ENCODE results near the gene HTR2A. TPM values are rescaled to one million over a fixed set of nuclear protein-coding genes. Genes with fewer than 3 reads are reported as not detected.
A peak's percentile ranks its signal among the peaks of the same experiment; 100 is the strongest.

HTR2A gene
- total and polyA plus RNA-seq, 10 of the 15 experiments (the other 5 are each of a cell fraction or from before 2014, with no cell fraction given) = not detected

DNA sequence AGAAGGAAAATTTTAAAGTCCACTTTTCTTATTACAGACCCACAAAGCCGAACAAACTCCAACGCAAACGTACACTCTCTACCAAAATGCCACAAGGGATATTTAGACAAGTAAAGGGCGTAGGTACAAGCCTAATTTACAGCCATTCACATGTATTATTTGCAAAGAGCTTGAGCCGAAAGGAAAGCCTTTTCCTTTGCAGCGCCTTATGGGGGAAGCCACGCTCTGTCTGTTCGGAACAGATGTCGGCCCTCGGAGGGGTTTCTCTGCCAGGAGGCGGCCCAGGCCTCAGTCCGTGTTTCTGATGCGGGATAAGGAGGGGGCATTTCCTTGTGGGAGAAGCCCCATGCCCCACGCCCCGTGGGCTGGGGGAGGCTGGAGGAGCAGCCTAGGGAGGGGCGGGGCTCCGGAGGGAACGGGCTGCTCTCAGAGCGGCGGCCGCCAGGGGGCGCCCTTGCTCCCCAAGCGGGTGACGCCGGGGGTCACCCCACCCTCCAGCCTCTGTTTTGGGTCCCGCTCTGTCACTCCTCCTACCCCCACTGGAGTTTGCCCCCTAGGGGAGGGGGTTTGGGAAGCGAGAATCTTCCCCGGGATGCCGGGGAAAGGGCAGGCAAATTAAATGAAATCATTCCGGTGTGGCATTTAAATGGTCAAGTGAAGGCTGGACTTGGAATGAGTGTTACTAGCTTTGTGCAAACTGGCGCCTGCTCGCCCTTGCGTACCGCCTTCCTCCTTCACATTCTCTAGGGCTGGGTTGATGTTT is 2.9 kb downstream of the HTR2A start:
- H3K9me3 ChIP-seq (replicated peaks; ENCODE audit: control insufficient read depth, insufficient read depth, low read length) = no peaks in the 10 kb centered on the region
- in situ Hi-C loops (cut with MboI) = loop anchor here (10.0 kb wide), 1 partner anchor 881 kb away; no protein-coding TSS in a partner anchor
- intact Hi-C loops (cut with micrococcal nuclease; ENCODE audit: unreplicated experiment) = loop anchor here (2.0 to 10.0 kb wide), 4 partner anchors 62 to 881 kb away; no protein-coding TSS in a partner anchor
- no peaks in the 10 kb centered on the region for H3K79me2 ChIP-seq (ENCODE audit: control insufficient read depth, insufficient read depth, low read length)
- H3K36me3 ChIP-seq (ENCODE audit: control insufficient read depth in 2 of 2, insufficient read depth in 2 of 2, low read length in 1 of 2) = no peaks in the 10 kb centered on the region
- peak; percentile 99 for ATAC-seq
- peak overlapping the region; percentile 88 for H2AFZ ChIP-seq (ENCODE audit: control insufficient read depth, low read depth, low read length)
- H3K27ac ChIP-seq (ENCODE audit: control insufficient read depth, insufficient read depth) = no peak overlapping the region
- CTCF ChIA-PET = interaction anchor here (0.6 to 2.2 kb wide), 21 partner anchors 7 to 882 kb away, joined by 3 to 11 read pairs (median 4); no protein-coding TSS in a partner anchor
- peak overlapping the region; percentile 77 for H3K4me2 ChIP-seq (ENCODE audit: control insufficient read depth, insufficient read depth)
- H3K4me3 ChIP-seq = peak overlapping the region; percentile 70
- no TSS peak for BruUV-seq (replicated peaks)
- peak; percentile 11 for DNase-seq (ENCODE audit: low read depth, low spot score)
- peak; percentile 78 for FAIRE-seq
- POLR2A ChIA-PET = no interaction called here
- H3K4me1 ChIP-seq (ENCODE audit: control insufficient read depth, insufficient read depth, low read length) = no peaks in the 10 kb centered on the region
- no peak overlapping the region; the same call in 1 of the 2 replicates for H3K9ac ChIP-seq (ENCODE audit: control insufficient read depth, insufficient read depth, low read length)
- RAD21 ChIA-PET (ENCODE audit: unreplicated experiment) = interaction anchor here (1.1 to 1.6 kb wide), 2 partner anchors 68 to 566 kb away, joined by 3 to 5 read pairs; no protein-coding TSS in a partner anchor
- SMC1A ChIA-PET (ENCODE audit: uncharacterized antibody, unreplicated experiment) = interaction anchor here (1.3 kb wide), 2 partner anchors 9 to 882 kb away, joined by 3 read pairs; no protein-coding TSS in a partner anchor
- peaks cover 4 to 6% of the 10 kb centered on the region in 2 experiments; a peak in 3 of 4 replicates for H3K27me3 ChIP-seq (replicated peaks in 1 of 2; ENCODE audit: control insufficient read depth in 2 of 2, insufficient read depth in 2 of 2, low read length in 1 of 2)
- 2% methylated on average over 32 of the region's 34 CpGs for WGBS (ENCODE audit: insufficient coverage, insufficient replicate concordance, low lambda C conversion rate, missing lambda C conversion rate)
- no peaks in the 10 kb centered on the region for H4K20me1 ChIP-seq (ENCODE audit: control insufficient read depth, insufficient read depth)
- TF ChIP-seq, protein P1, sequence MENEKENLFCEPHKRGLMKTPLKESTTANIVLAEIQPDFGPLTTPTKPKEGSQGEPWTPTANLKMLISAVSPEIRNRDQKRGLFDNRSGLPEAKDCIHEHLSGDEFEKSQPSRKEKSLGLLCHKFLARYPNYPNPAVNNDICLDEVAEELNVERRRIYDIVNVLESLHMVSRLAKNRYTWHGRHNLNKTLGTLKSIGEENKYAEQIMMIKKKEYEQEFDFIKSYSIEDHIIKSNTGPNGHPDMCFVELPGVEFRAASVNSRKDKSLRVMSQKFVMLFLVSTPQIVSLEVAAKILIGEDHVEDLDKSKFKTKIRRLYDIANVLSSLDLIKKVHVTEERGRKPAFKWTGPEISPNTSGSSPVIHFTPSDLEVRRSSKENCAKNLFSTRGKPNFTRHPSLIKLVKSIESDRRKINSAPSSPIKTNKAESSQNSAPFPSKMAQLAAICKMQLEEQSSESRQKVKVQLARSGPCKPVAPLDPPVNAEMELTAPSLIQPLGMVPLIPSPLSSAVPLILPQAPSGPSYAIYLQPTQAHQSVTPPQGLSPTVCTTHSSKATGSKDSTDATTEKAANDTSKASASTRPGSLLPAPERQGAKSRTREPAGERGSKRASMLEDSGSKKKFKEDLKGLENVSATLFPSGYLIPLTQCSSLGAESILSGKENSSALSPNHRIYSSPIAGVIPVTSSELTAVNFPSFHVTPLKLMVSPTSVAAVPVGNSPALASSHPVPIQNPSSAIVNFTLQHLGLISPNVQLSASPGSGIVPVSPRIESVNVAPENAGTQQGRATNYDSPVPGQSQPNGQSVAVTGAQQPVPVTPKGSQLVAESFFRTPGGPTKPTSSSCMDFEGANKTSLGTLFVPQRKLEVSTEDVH (IDR thresholded peaks at IDR 0.05; ENCODE audit: low read depth, partially characterized antibody) = no peak
- TF ChIP-seq SMC3 (IDR thresholded peaks at IDR 0.05; ENCODE audit: borderline replicate concordance, low read length) (peak; percentile 73), SMARCA5 (IDR thresholded peaks at IDR 0.05) (no peak), NBN (IDR thresholded peaks at IDR 0.05) (no peak), YY1 (IDR thresholded peaks at IDR 0.05; ENCODE audit: low read depth, low read length) (peak; percentile 52; the same call in 1 of the 2 replicates), CREB1 (IDR thresholded peaks at IDR 0.05; ENCODE audit: low read depth) (no peak), SMAD1 (IDR thresholded peaks at IDR 0.05; ENCODE audit: low read depth, partially characterized antibody) (no peak), GABPA (IDR thresholded peaks at IDR 0.05; ENCODE audit: low read depth) (no peak), NFYB (IDR thresholded peaks at IDR 0.05; ENCODE audit: insufficient read depth, low read depth, low read length) (no peak), KLF5 (IDR thresholded peaks at IDR 0.05; ENCODE audit: partially characterized antibody) (no peak), LARP7 (IDR thresholded peaks at IDR 0.05) (0 out of 2 replicates have a peak, but pooled peaks have one; percentile 37), RAD21 (IDR thresholded peaks at IDR 0.05; ENCODE audit: insufficient read depth, low read depth, low read length) (peak; percentile 62), ZNF207 (IDR thresholded peaks at IDR 0.05; ENCODE audit: borderline replicate concordance) (no peak)
- TF ChIP-seq, protein P2, sequence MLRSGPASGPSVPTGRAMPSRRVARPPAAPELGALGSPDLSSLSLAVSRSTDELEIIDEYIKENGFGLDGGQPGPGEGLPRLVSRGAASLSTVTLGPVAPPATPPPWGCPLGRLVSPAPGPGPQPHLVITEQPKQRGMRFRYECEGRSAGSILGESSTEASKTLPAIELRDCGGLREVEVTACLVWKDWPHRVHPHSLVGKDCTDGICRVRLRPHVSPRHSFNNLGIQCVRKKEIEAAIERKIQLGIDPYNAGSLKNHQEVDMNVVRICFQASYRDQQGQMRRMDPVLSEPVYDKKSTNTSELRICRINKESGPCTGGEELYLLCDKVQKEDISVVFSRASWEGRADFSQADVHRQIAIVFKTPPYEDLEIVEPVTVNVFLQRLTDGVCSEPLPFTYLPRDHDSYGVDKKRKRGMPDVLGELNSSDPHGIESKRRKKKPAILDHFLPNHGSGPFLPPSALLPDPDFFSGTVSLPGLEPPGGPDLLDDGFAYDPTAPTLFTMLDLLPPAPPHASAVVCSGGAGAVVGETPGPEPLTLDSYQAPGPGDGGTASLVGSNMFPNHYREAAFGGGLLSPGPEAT (IDR thresholded peaks at IDR 0.05; ENCODE audit: low read depth) = no peak
- TF ChIP-seq, protein P3, sequence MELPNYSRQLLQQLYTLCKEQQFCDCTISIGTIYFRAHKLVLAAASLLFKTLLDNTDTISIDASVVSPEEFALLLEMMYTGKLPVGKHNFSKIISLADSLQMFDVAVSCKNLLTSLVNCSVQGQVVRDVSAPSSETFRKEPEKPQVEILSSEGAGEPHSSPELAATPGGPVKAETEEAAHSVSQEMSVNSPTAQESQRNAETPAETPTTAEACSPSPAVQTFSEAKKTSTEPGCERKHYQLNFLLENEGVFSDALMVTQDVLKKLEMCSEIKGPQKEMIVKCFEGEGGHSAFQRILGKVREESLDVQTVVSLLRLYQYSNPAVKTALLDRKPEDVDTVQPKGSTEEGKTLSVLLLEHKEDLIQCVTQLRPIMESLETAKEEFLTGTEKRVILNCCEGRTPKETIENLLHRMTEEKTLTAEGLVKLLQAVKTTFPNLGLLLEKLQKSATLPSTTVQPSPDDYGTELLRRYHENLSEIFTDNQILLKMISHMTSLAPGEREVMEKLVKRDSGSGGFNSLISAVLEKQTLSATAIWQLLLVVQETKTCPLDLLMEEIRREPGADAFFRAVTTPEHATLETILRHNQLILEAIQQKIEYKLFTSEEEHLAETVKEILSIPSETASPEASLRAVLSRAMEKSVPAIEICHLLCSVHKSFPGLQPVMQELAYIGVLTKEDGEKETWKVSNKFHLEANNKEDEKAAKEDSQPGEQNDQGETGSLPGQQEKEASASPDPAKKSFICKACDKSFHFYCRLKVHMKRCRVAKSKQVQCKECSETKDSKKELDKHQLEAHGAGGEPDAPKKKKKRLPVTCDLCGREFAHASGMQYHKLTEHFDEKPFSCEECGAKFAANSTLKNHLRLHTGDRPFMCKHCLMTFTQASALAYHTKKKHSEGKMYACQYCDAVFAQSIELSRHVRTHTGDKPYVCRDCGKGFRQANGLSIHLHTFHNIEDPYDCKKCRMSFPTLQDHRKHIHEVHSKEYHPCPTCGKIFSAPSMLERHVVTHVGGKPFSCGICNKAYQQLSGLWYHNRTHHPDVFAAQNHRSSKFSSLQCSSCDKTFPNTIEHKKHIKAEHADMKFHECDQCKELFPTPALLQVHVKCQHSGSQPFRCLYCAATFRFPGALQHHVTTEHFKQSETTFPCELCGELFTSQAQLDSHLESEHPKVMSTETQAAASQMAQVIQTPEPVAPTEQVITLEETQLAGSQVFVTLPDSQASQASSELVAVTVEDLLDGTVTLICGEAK (IDR thresholded peaks at IDR 0.05; ENCODE audit: borderline replicate concordance) = no peak

Measured in GM12878 (cell line).